ENCODE data around the gene IBA57. TPM values are rescaled to one million over a fixed set of nuclear protein-coding genes. Genes with fewer than 3 reads are reported as not detected.

IBA57 gene
- total and polyA plus RNA-seq, 5 donors, result 4.5 to 12.0 (median 9.9) TPM

- no peak overlapping the region for H3K4me3 ChIP-seq (ENCODE audit: low read length)
- H3K4me1 ChIP-seq (ENCODE audit: control insufficient read depth, insufficient read depth, low read length), result peaks cover 22% of the 10 kb centered on the region
- no peak for DNase-seq
- WGBS, result 84% methylated on average over 8 of the region's 8 CpGs
- no peaks in the 10 kb centered on the region for H3K27me3 ChIP-seq (ENCODE audit: control insufficient read depth, insufficient read depth)
- H3K27ac ChIP-seq (ENCODE audit: low read length), result no peak overlapping the region
- H3K9me3 ChIP-seq (ENCODE audit: control insufficient read depth, low read length), result no peaks in the 10 kb centered on the region
- ATAC-seq, result no peak
- intact Hi-C loops (cut with DNase I), result no loop called here
Observed at GRCh38 chr1:228144993-228145343, 20.6 kb upstream of the IBA57 start.

- intact Hi-C loops (cut with DNase I), result no loop called here
- WGBS, result 87% methylated on average over 31 of the region's 31 CpGs
- no peak for ATAC-seq
- Histone ChIP-seq H3K27ac (ENCODE audit: low read length) (no peak overlapping the region), H3K9me3 (ENCODE audit: control insufficient read depth, low read length) (no peaks in the 10 kb centered on the region), H3K27me3 (ENCODE audit: control insufficient read depth, insufficient read depth) (no peaks in the 10 kb centered on the region), H3K4me1 (ENCODE audit: control insufficient read depth, insufficient read depth, low read length) (peaks cover 25% of the 10 kb centered on the region), H3K4me3 (ENCODE audit: low read length) (no peak overlapping the region)
- DNase-seq, result peak in 1 of 3 donors; percentile 55
Observed at GRCh38 chr1:228145463-228146416, 19.9 kb upstream of the IBA57 start.

GRCh38 chr1:228146417-228147150 lies 19.0 kb upstream of the IBA57 start:
- no peak overlapping the region for H3K4me3 ChIP-seq (ENCODE audit: low read length)
- intact Hi-C loops (cut with DNase I), result no loop called here
- H3K9me3 ChIP-seq (ENCODE audit: control insufficient read depth, low read length), result no peaks in the 10 kb centered on the region
- peak in 1 of 3 donors; percentile 55 for DNase-seq
- WGBS, result 90% methylated on average over 18 of the region's 18 CpGs
- no peaks in the 10 kb centered on the region for H3K27me3 ChIP-seq (ENCODE audit: control insufficient read depth, insufficient read depth)
- ATAC-seq, result no peak
- no peak overlapping the region for H3K27ac ChIP-seq (ENCODE audit: low read length)
- H3K4me1 ChIP-seq (ENCODE audit: control insufficient read depth, insufficient read depth, low read length), result peaks cover 27% of the 10 kb centered on the region

GRCh38 chr1:228147151-228147693 lies 18.4 kb upstream of the IBA57 start:
- H3K27ac ChIP-seq (ENCODE audit: low read length), result no peak overlapping the region
- H3K9me3 ChIP-seq (ENCODE audit: control insufficient read depth, low read length), result no peaks in the 10 kb centered on the region
- no peak for ATAC-seq
- H3K4me3 ChIP-seq (ENCODE audit: low read length), result no peak overlapping the region
- intact Hi-C loops (cut with DNase I), result no loop called here
- peaks cover 21% of the 10 kb centered on the region for H3K4me1 ChIP-seq (ENCODE audit: control insufficient read depth, insufficient read depth, low read length)
- DNase-seq, result peak in 1 of 3 donors; percentile 61
- WGBS, result 93% methylated on average over 20 of the region's 20 CpGs
- no peaks in the 10 kb centered on the region for H3K27me3 ChIP-seq (ENCODE audit: control insufficient read depth, insufficient read depth)

- Histone ChIP-seq H3K9me3 (ENCODE audit: control insufficient read depth, low read length) (no peaks in the 10 kb centered on the region), H3K27me3 (ENCODE audit: control insufficient read depth, insufficient read depth) (no peaks in the 10 kb centered on the region), H3K4me3 (ENCODE audit: low read length) (no peak overlapping the region), H3K27ac (ENCODE audit: low read length) (no peak overlapping the region), H3K4me1 (ENCODE audit: control insufficient read depth, insufficient read depth, low read length) (peaks cover 18% of the 10 kb centered on the region)
- DNase-seq (no peak), ATAC-seq (no peak)
- WGBS, result 83% methylated on average over 4 of the region's 4 CpGs
- intact Hi-C loops (cut with DNase I), result no loop called here
Observed at GRCh38 chr1:228147768-228148167, 17.8 kb upstream of the IBA57 start.

GRCh38 chr1:228148196-228148861 lies 17.3 kb upstream of the IBA57 start:
- intact Hi-C loops (cut with DNase I), result no loop called here
- ATAC-seq (peak; percentile 6 to 33), DNase-seq (peak; percentile 57 to 78 (median 69))
- Histone ChIP-seq H3K9me3 (ENCODE audit: control insufficient read depth, low read length) (no peaks in the 10 kb centered on the region), H3K27me3 (ENCODE audit: control insufficient read depth, insufficient read depth) (no peaks in the 10 kb centered on the region), H3K4me1 (ENCODE audit: control insufficient read depth, insufficient read depth, low read length) (peaks cover 15% of the 10 kb centered on the region), H3K4me3 (ENCODE audit: low read length) (no peak overlapping the region), H3K27ac (ENCODE audit: low read length) (peak overlapping the region; percentile 26)
- WGBS, result 49% methylated on average over 18 of the region's 18 CpGs

GRCh38 chr1:228148935-228149405 lies 16.6 kb upstream of the IBA57 start:
- H3K27me3 ChIP-seq (ENCODE audit: control insufficient read depth, insufficient read depth), result no peaks in the 10 kb centered on the region
- H3K9me3 ChIP-seq (ENCODE audit: control insufficient read depth, low read length), result no peaks in the 10 kb centered on the region
- H3K27ac ChIP-seq (ENCODE audit: low read length), result peak overlapping the region; percentile 47
- no peak overlapping the region for H3K4me3 ChIP-seq (ENCODE audit: low read length)
- DNase-seq (peak in 1 of 3 donors; percentile 63), ATAC-seq (no peak)
- 65% methylated on average over 8 of the region's 8 CpGs for WGBS
- peaks cover 15% of the 10 kb centered on the region for H3K4me1 ChIP-seq (ENCODE audit: control insufficient read depth, insufficient read depth, low read length)
- intact Hi-C loops (cut with DNase I), result no loop called here

GRCh38 chr1:228149406-228150119 lies 16.0 kb upstream of the IBA57 start, which contains the start of gene GJC2:
TSS of gene GJC2 (plus strand) at chr1:228149930. CDS start at chr1:228157759, 7,829 bp downstream.
- peak; percentile 70 to 88 (median 87) for DNase-seq
- ATAC-seq, result peak; percentile 55 to 71
- no peaks in the 10 kb centered on the region for H3K27me3 ChIP-seq (ENCODE audit: control insufficient read depth, insufficient read depth)
- no peaks in the 10 kb centered on the region for H3K9me3 ChIP-seq (ENCODE audit: control insufficient read depth, low read length)
- H3K4me1 ChIP-seq (ENCODE audit: control insufficient read depth, insufficient read depth, low read length), result peaks cover 15% of the 10 kb centered on the region
- intact Hi-C loops (cut with DNase I), result no loop called here
- no peak within 1 kb of the TSS for H3K4me3 ChIP-seq (ENCODE audit: low read length)
- 29% methylated on average over 17 of the region's 17 CpGs for WGBS
- peak within 1 kb of the TSS; percentile 62 for H3K27ac ChIP-seq (ENCODE audit: low read length)

GRCh38 chr1:228150120-228150460 lies 15.5 kb upstream of the IBA57 start:
- intact Hi-C loops (cut with DNase I), result no loop called here
- DNase-seq, result peak in 1 of 3 donors; percentile 70
- peak; percentile 0 to 5 for ATAC-seq
- Histone ChIP-seq H3K27me3 (ENCODE audit: control insufficient read depth, insufficient read depth) (no peaks in the 10 kb centered on the region), H3K9me3 (ENCODE audit: control insufficient read depth, low read length) (no peaks in the 10 kb centered on the region), H3K27ac (ENCODE audit: low read length) (peak overlapping the region; percentile 62), H3K4me1 (ENCODE audit: control insufficient read depth, insufficient read depth, low read length) (peaks cover 15% of the 10 kb centered on the region), H3K4me3 (ENCODE audit: low read length) (no peak overlapping the region)
- WGBS, result 62% methylated on average over 7 of the region's 7 CpGs
